NCI-H446 (cell line): Measurements from ENCODE around the gene NKX2-4.
"Not testable (repeated sequence)": the region's sequence is repeated elsewhere in the genome, so short reads cannot be mapped to it uniquely, and the experiment has no call there.

Source experiments
- DNase-seq, 2 experiments: peaks; one replicate each; lab custom pipeline; 2025; lab: John Stamatoyannopoulos, UW

NKX2-4 gene

GRCh38 chr20:21393816-21394519, 3.4 kb downstream of the NKX2-4 start:
- DNase-seq: no peak

DNA sequence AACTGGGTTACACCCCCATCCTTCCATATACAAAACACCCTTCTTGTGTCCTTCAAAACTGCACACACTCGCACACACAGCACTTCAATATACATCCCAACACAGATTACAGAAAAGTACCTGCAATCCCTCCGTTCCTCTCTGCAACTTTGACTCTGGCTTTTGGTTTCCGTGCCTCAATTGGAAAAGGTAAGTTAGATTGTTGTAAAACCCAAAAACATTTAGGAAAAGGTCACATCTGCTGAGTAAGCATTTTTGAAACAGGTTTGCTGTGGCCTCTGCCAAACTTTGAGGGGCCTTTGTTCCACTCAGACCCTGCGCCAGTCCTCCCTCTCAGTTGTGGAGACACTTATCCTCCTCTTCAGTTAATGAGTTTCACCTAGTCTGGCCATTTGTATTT, 4.2 kb downstream of the NKX2-4 start:
- no peak for DNase-seq

DNA sequence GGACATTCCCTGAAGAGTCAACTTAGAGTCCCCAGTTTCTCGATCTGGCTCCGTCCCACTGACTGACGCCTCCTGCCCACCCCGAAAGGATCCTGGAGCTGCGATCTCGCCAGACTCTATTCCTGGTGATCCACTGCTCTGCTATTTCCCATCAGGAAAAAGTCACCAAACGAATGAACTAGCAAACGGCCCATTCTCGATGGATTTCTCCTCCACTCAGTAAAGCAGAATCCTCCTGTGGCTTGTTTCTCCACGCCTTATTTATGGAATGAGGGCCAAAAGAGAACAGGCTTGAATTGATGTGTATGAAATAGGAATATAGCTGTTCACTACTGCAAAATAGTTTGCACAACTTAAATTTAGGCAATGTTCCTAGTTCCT, 5.4 kb downstream of the NKX2-4 start:
- no peak for DNase-seq

DNA sequence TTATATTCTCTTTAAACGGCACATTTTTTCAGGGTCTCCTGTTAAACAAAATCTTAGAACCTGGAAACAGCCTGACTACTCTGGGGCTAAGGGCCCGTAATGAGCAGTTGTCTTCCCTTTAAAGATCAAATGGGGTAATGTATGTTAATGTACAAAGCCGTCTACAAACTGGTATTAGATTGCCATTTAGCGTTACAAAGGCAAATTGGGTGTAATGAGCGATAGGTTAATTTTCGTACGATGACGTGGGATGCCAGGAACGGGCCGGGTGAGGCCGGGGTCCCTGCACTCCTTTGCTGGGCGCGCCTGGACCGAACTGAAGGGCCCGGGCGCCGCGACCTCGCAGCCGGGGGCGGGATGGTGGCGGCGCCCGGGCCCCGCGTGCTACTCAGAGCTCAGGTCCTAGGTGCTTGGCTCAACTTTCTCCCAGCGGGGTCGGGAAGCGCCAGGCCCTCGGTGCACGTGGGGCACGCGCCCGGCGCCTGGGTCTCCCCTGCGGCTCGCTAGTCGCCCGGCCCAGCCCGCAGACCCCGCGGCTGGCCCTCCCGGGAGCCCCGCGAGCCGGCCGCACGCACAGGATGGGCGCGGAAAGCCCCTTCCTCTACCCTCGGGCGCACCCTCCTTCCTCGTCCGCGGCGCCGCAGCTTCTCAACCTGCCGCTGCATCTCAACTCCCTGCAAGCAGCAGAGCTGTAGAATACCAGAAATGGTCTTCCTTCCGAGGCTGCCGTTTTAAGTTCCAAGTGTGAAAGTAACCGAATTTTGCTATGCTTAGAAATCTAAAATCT, 5.9 kb downstream of the NKX2-4 start:
- no peak for DNase-seq

DNA sequence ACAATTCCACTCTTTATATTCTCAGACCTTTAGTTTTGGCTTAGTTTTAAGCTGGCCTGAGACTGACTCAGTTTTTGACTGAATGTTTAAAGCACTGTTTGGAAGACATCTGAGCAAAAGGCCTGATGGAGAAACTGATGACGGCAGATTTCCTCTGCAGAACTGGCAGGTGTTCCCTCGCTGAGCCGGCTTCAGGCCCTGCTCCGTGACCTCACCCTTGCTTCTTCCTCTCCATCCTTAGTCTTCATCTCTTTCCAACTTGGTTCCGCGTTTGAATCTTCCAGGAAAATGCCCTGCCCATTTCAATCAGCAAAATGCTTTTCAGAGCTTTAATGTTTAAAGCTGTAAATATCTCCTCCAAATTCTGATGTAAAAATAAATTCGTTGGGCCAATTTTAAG, 6.6 kb downstream of the NKX2-4 start:
- no peak for DNase-seq

DNA sequence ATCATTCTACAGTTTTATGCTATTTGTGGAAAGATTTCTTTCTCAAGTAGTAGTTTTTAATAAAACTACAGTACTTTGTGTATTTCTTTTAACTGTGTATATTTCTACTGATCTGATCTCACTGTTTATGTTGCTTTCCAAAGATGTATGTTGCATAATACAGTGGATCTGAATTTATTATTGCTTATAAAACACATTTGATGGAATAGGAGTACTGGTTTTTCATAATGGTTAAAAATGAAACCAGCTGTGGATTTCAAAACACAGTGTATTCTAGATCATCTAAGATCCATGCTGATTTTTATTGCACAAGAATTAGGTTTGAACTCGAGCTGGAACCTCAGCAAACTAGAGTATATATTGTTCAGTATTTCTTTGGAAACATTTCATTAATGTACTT, 8.0 kb downstream of the NKX2-4 start:
- no peak for DNase-seq

GRCh38 chr20:21388566-21388965, 8.8 kb downstream of the NKX2-4 start:
- DNase-seq: no peak

GRCh38 chr20:21387528-21387927, 9.8 kb downstream of the NKX2-4 start:
- no peak for DNase-seq

GRCh38 chr20:21386111-21386510, 11.2 kb downstream of the NKX2-4 start:
- DNase-seq: no peak

DNA sequence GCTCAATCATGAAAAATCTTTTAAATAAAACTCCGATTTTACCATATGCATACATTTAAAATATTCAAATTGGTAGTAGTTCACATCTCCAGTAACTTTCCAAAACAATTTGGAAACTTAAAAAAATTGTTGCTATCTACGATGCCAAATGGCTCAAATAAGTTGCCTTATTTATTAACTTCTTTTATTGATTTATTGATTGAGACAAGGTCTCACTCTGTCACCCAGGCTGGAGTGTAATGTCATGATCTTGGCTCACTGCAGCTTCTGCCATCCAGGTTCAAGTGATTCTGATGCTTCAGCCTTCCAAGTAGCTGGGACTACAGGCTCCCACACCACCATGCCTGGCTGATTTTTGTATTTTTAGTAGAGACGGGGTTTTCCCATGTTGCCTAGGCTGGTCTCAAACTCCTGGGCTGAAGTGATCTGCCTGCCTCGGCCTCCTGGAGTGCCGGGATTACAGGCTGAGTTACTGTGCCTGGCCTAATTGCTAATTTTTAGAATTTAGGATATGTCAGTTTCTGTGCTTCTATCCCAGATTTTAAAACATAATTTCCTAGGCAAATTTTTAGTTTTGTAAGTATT, 12.9 kb downstream of the NKX2-4 start:
- no peak for DNase-seq

DNA sequence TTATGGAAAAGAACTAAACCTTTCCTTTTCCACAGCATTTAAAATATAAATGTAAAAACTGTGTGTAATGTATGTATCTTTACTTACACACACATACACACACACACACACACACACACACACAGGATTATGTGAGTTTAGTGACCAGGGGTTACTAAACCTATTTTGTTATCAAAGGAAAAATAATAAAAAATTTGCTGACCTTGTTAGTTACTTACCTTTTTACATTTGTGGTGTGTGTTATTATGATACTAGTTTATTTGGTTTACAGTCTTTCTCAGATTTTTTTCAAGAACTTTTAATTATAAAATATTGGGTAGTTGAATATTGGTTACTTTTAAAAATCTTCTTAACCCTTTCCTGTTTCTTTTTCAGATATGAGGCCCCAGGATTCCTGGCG, 15.7 kb downstream of the NKX2-4 start:
- DNase-seq: no peak

GRCh38 chr20:21380711-21381110, 16.6 kb downstream of the NKX2-4 start:
- DNase-seq: no peak

GRCh38 chr20:21378259-21378658, 19.1 kb downstream of the NKX2-4 start:
- DNase-seq: no peak

DNA sequence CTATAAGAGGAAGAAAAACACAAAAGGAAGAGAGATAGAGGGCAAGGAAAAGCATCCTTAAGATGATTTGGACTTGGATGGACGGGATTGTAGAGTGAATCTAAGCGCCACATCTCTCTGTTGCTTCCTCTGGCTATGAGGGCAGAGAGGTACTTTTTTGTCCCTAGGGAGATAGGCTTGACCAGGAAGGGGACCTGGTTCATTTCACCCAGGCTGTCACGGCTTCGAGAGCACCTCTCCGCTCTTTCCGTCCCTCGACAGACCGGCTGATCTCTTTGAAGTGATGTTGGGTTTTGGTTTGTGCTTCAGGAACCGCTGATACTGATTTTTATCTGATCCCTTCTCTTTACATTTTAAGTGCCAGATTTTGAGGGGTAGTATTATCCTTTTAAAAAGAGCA, 19.6 kb downstream of the NKX2-4 start:
- no peak for DNase-seq

DNA sequence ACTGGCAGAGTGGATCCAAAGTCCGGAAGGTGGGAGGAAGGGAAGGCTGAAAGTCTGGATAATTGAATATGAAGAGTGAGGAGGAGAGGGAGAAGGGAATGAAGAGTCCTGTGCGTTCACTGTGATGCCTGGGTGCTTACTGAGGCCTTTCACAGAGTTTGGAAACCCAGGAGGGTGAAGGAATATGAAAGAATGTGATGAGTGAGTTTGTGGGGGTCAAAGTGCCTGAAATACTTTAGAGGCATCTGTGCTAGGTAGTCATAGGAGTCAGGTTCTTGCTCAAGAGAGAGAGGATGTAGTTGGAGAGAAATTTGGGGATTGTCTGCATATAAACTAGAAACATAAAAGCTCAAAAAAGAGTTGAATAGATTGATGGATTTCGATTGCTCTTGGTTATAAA, 20.7 kb downstream of the NKX2-4 start:
- no peak for DNase-seq

DNA sequence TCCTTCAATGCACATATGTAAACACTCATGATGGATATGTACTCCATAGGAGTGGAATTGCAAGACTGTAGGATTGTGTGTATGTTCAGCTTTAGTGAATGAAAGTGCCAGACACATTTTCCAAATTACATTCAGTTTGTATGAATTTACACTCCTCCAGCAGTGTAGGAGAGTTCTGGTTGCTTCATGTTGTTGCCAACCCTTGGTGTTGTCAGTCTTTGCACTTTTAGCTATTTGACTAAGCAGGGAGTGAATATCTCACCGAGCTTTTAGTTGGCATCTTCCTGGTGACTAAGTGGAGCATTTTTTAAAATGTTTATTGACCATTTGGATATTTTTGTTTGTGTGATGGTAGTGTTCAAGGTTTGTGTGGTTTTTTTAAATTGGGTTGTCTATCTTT, 23.9 kb downstream of the NKX2-4 start:
- DNase-seq: no peak

- DNase-seq: no peak
Measured at GRCh38 chr20:21372016-21372415, 25.3 kb downstream of the NKX2-4 start.

- no peak for DNase-seq
Measured at GRCh38 chr20:21371193-21371592, 26.1 kb downstream of the NKX2-4 start.

GRCh38 chr20:21368791-21369190, 28.5 kb downstream of the NKX2-4 start:
- no peak for DNase-seq

GRCh38 chr20:21366273-21366672, 31.1 kb downstream of the NKX2-4 start:
- not testable (repeated sequence) for DNase-seq

GRCh38 chr20:21365771-21366170, 31.6 kb downstream of the NKX2-4 start:
- no peak for DNase-seq

DNA sequence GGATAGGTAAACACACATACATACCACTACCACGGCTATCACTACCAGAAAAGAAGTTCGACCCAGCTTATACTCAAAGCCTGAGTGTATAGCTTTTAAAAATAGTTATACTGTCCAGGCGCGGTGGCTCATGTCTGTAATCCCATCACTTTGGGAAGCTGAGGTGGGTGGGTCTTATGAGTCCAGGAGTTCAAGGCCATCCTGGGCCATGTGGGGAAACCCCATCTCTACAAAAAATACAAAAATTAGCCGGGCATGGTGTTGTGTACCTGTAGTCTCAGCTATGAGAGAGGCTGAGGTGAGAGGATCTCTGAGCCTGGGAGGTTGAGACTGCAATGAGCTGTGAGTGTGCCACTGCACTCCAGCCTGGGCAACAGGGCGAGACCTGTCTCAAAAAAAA, 32.9 kb downstream of the NKX2-4 start:
- DNase-seq: no peak

- no peak for DNase-seq
Measured at GRCh38 chr20:21361266-21361665, 36.1 kb downstream of the NKX2-4 start.
